Common myeloid progenitor, CD34-positive (primary cell): Measurements from ENCODE around the gene OCA2.

Source experiments
- CTCF ChIA-PET: fragments of 350-600 bp; sonication (Branson Sonifier 250); formaldehyde crosslinking; loops from one replicate; lab custom pipeline; 2021; ENCODE audit warnings: antibody characterized with exemption; lab: Charles Lee
- POLR2A ChIA-PET: fragments of 350-600 bp; sonication (Branson Sonifier 250); formaldehyde crosslinking; loops from one replicate; lab custom pipeline; 2021; ENCODE audit warnings: antibody characterized with exemption; lab: Charles Lee
- DNase-seq, 3 donors: peaks; one replicate each; pipeline versions ENCODE4 v3.0.0 to v3.0.0-alpha.2; 2013
- H3K27ac ChIP-seq, 2 experiments: 1 replicate in 1 of 2; 2 replicates in 1 of 2; pipeline ENCODE4 v1.7.0; 2013; ENCODE audit warnings: inconsistent platforms in 2 of 2, low read length in 2 of 2, mild to moderate bottlenecking in 2 of 2, low read depth in 1 of 2, moderate library complexity in 1 of 2; ENCODE audit not compliant: severe bottlenecking in 2 of 2, insufficient read depth in 1 of 2, poor library complexity in 1 of 2
- H3K27me3 ChIP-seq, 5 experiments: replicated peaks in 2 of 5; 1 replicate in 3 of 5; 2 replicates in 2 of 5; pipeline versions ENCODE4 v1.6.1 to v1.7.0; 2013; ENCODE audit warnings: low read length in 4 of 5, mild to moderate bottlenecking in 2 of 5, moderate library complexity in 2 of 5, inconsistent platforms in 1 of 5; ENCODE audit not compliant: insufficient read depth in 5 of 5, control insufficient read depth in 4 of 5
- H3K36me3 ChIP-seq, 4 experiments: 1 replicate in 2 of 4; 2 replicates in 2 of 4; pipeline versions ENCODE4 v1.6.1 to v1.7.0; 2013; ENCODE audit warnings: low read length in 3 of 4, control low read depth in 1 of 4, mild to moderate bottlenecking in 1 of 4; ENCODE audit not compliant: control insufficient read depth in 4 of 4, insufficient read depth in 4 of 4
- H3K4me1 ChIP-seq, 4 experiments: 1 replicate in 3 of 4; 2 replicates in 1 of 4; pipeline versions ENCODE4 v1.6.1 to v1.7.1; 2013; ENCODE audit warnings: low read length in 3 of 4, mild to moderate bottlenecking in 3 of 4, control low read depth in 1 of 4, inconsistent platforms in 1 of 4, moderate library complexity in 1 of 4; ENCODE audit not compliant: control insufficient read depth in 4 of 4, insufficient read depth in 4 of 4; ENCODE audit errors: control extremely low read depth in 1 of 4
- H3K4me3 ChIP-seq, 7 experiments: 1 replicate in 4 of 7; 2 replicates in 3 of 7; pipeline versions ENCODE4 v1.5.1 to v1.7.0; 2013; ENCODE audit warnings: mild to moderate bottlenecking in 7 of 7, low read length in 6 of 7, moderate library complexity in 6 of 7, inconsistent platforms in 2 of 7, low read depth in 2 of 7, control low read depth in 1 of 7; ENCODE audit not compliant: insufficient read depth in 4 of 7, control insufficient read depth in 1 of 7; ENCODE audit errors: extremely low read depth in 1 of 7
- H3K9me3 ChIP-seq, 5 experiments: 1 replicate in 4 of 5; 2 replicates in 1 of 5; pipeline versions ENCODE4 v1.6.1 to v1.7.1; 2013; ENCODE audit warnings: low read length in 4 of 5, mild to moderate bottlenecking in 2 of 5, inconsistent platforms in 1 of 5, low read depth in 1 of 5, moderate library complexity in 1 of 5; ENCODE audit not compliant: control insufficient read depth in 4 of 5, insufficient read depth in 2 of 5; ENCODE audit errors: control extremely low read depth in 1 of 5
- WGBS: methylation state at CpG from one replicate; pipeline ENCODE4 v1.1.5; 2013; ENCODE audit not compliant: insufficient coverage; 5-methylcytosine and 5-hydroxymethylcytosine counted together

Gene OCA2

GRCh38 chr15:27935328-27935727 is 163.8 kb downstream of the OCA2 start:
- Histone ChIP-seq H3K9me3 (peaks cover 1 to 11% (median 4%) of the 10 kb centered on the region in 5 experiments), H3K27ac (no peak overlapping the region), H3K36me3 (no peaks in the 10 kb centered on the region), H3K4me3 (no peak overlapping the region), H3K4me1 (no peaks in the 10 kb centered on the region), H3K27me3 (peaks cover 0 to 8% (median 0%) of the 10 kb centered on the region in 5 experiments)
- CTCF ChIA-PET = no interaction called here
- no peak for DNase-seq
- WGBS = 94% methylated on average over 4 of the region's 4 CpGs
- POLR2A ChIA-PET = no interaction called here

GRCh38 chr15:27934782-27935181 is 164.3 kb downstream of the OCA2 start:
- Histone ChIP-seq H3K27ac (no peak overlapping the region), H3K4me1 (no peaks in the 10 kb centered on the region), H3K9me3 (peaks cover 1 to 11% (median 4%) of the 10 kb centered on the region in 5 experiments), H3K4me3 (no peak overlapping the region), H3K27me3 (peaks cover 0 to 8% (median 0%) of the 10 kb centered on the region in 5 experiments), H3K36me3 (no peaks in the 10 kb centered on the region)
- 77% methylated on average over 7 of the region's 9 CpGs for WGBS
- ChIA-PET CTCF (no interaction called here), POLR2A (no interaction called here)
- no peak for DNase-seq

GRCh38 chr15:27933562-27933961 is 165.6 kb downstream of the OCA2 start:
- ChIA-PET CTCF (no interaction called here), POLR2A (no interaction called here)
- Histone ChIP-seq H3K27me3 (peaks cover 0 to 8% (median 0%) of the 10 kb centered on the region in 5 experiments), H3K4me1 (no peaks in the 10 kb centered on the region), H3K4me3 (no peak overlapping the region), H3K27ac (no peak overlapping the region), H3K36me3 (no peaks in the 10 kb centered on the region), H3K9me3 (peaks cover 1 to 11% (median 4%) of the 10 kb centered on the region in 5 experiments)
- no peak for DNase-seq
- WGBS = 92% methylated on average over 6 of the region's 6 CpGs

- H3K27me3 ChIP-seq = peaks cover 0 to 3% (median 0%) of the 10 kb centered on the region in 5 experiments
- H3K36me3 ChIP-seq = no peaks in the 10 kb centered on the region
- peaks cover 1 to 11% (median 4%) of the 10 kb centered on the region in 5 experiments for H3K9me3 ChIP-seq
- ChIA-PET CTCF (no interaction called here), POLR2A (no interaction called here)
- DNase-seq = peak in 1 of 3 donors; percentile 1
- no peak overlapping the region for H3K4me3 ChIP-seq
- no CpG with 5 or more reads among the region's 3 CpGs for WGBS
- no peak overlapping the region for H3K27ac ChIP-seq
- H3K4me1 ChIP-seq = no peaks in the 10 kb centered on the region
Measured at GRCh38 chr15:27932600-27932999, 166.5 kb downstream of the OCA2 start.

GRCh38 chr15:27928386-27928785 is 170.7 kb downstream of the OCA2 start:
- WGBS = 88% methylated on average over 1 of the region's 1 CpG
- Histone ChIP-seq H3K9me3 (peaks cover 1 to 11% (median 2%) of the 10 kb centered on the region in 5 experiments), H3K4me3 (no peak overlapping the region), H3K36me3 (no peaks in the 10 kb centered on the region), H3K27ac (no peak overlapping the region), H3K27me3 (no peaks in the 10 kb centered on the region), H3K4me1 (no peaks in the 10 kb centered on the region)
- ChIA-PET CTCF (no interaction called here), POLR2A (no interaction called here)
- DNase-seq = no peak

- WGBS = no CpG with 5 or more reads among the region's 3 CpGs
- Histone ChIP-seq H3K9me3 (peaks cover 0 to 2% (median 0%) of the 10 kb centered on the region in 5 experiments), H3K4me3 (no peak overlapping the region), H3K27me3 (no peaks in the 10 kb centered on the region), H3K27ac (no peak overlapping the region), H3K4me1 (no peaks in the 10 kb centered on the region), H3K36me3 (no peaks in the 10 kb centered on the region)
- CTCF ChIA-PET = interaction anchor here (0.9 kb wide), 1 partner anchor 46 kb away, joined by 3 read pairs; no protein-coding TSS in a partner anchor
- no peak for DNase-seq
- POLR2A ChIA-PET = no interaction called here
Measured at GRCh38 chr15:27912283-27912682, 186.8 kb downstream of the OCA2 start.

GRCh38 chr15:27906802-27907201 is 192.3 kb downstream of the OCA2 start:
- Histone ChIP-seq H3K4me3 (no peak overlapping the region), H3K9me3 (peaks cover 0 to 9% (median 0%) of the 10 kb centered on the region in 5 experiments), H3K27ac (no peak overlapping the region), H3K27me3 (no peaks in the 10 kb centered on the region), H3K36me3 (no peaks in the 10 kb centered on the region), H3K4me1 (no peaks in the 10 kb centered on the region)
- no peak for DNase-seq
- ChIA-PET POLR2A (no interaction called here), CTCF (no interaction called here)
- WGBS = 86% methylated on average over 1 of the region's 4 CpGs
